ENCODE measurements around the gene RNF121.
A peak's percentile ranks its signal among the peaks of the same experiment; 100 is the strongest.

RNF121 gene

GRCh38 chr11:72012897-72013721 lies 84.3 kb downstream of the RNF121 start:
- Mint-ChIP-seq H3K27me3 (no peaks in the 10 kb centered on the region), H3K27ac (no peak overlapping the region), H3K9me3 (ENCODE audit: low read depth) (no peaks in the 10 kb centered on the region), H3K4me3 (no peak overlapping the region), H3K4me1 (ENCODE audit: low read depth) (no peaks in the 10 kb centered on the region), H3K36me3 (peaks cover 2% of the 10 kb centered on the region)

DNA sequence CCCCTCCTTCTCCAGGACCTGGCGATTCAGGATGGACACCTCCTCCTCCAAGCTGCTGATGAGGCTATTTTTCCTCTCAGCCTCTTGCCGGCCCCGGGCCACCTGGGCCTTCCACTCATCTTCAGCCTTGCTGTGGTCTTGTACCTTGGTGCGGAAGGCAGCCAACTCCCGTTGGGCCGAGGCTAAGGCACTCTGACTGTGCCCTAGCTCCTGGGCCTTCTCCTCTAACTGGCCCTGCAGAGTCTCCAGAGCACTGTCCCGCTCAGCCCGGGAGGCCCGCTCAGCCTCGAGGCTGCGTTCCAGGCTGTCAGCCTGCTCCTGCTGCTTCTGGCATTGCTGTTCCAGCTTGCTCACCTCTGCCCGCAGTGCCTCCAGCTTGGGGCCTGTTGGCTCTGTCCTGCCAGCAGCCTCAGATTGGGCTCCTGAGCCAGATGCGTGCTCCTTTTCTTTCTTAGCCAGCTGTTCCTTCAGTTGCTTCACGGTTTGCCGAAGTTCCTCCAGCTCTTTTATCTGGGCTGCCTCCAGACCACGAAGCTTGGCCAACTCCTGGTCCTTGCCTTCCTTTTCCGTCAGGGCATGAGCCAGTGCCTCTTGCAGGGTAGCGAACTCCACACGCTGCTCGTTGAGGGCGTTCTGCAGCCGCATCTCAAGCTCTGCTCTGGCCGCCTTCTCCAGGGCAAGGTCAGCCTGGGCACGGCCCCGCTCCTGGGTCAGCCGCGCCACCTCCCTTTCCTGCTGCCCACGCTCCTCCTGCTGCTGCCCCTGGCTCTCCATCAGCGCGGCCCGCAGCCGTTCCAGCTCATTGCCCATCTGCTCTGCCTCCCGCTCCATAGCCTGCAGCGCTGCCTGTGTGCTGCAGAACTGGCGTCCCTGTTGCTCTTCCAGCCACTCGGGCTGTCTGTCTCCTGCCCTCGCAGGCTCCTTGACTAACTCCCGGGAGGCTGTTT lies 85.2 kb downstream of the RNF121 start:
- Mint-ChIP-seq H3K4me1 (ENCODE audit: low read depth) (no peaks in the 10 kb centered on the region), H3K27me3 (no peaks in the 10 kb centered on the region), H3K36me3 (no peaks in the 10 kb centered on the region), H3K9me3 (ENCODE audit: low read depth) (no peaks in the 10 kb centered on the region), H3K4me3 (no peak overlapping the region), H3K27ac (peak overlapping the region; percentile 37)

DNA sequence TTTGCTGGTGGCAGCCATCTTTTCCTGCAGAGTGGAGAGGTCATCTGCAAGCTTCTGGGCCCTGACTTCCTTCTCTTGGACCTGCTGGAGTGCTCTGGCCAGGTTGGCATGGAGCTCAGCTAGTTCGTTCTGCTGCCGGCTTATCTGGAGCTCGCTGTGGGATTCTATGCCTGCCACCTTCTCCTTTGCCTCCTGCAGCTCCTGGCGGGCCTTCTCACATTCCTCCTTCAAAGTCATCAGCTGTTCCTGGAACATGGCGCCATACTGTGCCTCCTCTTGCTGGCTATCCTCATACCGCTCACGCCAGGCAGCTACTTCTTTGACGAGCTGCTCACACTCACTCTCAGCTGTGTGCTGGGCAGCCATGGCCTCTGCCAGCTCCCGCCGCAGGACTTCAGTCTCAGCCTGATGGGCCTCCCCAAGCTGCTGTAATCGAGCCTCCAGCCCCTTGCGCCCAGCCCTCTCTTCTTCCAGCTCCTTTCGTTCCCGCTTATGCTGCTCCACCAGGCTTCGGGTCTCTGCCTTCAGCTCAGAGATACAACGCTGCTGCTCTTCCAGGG lies 86.0 kb downstream of the RNF121 start:
- Mint-ChIP-seq H3K4me3 (no peak overlapping the region), H3K4me1 (ENCODE audit: low read depth) (no peaks in the 10 kb centered on the region), H3K27ac (peak overlapping the region; percentile 37), H3K36me3 (no peaks in the 10 kb centered on the region), H3K9me3 (ENCODE audit: low read depth) (no peaks in the 10 kb centered on the region), H3K27me3 (no peaks in the 10 kb centered on the region)

DNA sequence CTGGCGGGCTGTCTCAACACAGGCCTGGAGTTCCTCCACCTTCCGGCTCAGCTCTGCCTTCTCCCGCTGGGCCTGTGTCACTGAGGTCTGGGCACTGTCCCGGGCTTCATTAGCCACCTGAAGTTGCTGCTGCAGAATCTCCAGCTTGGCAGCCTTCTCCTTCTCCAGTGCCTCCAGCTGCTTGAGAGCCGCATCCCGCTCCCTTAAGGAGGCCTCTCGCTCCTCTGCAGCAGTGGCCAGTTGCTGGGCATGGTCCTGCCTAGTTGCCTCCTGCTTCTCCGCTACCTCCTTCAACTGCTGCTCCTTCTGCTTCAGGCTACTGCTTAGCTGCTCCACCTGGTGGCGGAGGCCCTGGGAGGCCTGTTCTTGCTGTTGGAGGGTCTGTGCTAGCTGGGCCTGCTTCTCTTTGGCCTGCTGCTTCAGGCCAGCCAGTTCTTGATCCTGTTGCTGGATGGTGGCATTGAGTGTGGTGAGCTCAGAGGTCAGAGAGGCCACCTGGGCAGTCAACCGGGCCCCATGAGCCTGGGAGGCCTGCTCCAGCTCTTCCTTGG lies 86.7 kb downstream of the RNF121 start:
- H3K4me1 Mint-ChIP-seq (ENCODE audit: low read depth): no peaks in the 10 kb centered on the region
- peaks cover 4% of the 10 kb centered on the region for H3K36me3 Mint-ChIP-seq
- H3K27me3 Mint-ChIP-seq: no peaks in the 10 kb centered on the region
- H3K27ac Mint-ChIP-seq: no peak overlapping the region
- no peak overlapping the region for H3K4me3 Mint-ChIP-seq
- H3K9me3 Mint-ChIP-seq (ENCODE audit: low read depth): no peaks in the 10 kb centered on the region

- Mint-ChIP-seq H3K4me3 (no peak overlapping the region), H3K36me3 (peaks cover 4% of the 10 kb centered on the region), H3K27me3 (no peaks in the 10 kb centered on the region), H3K27ac (no peak overlapping the region), H3K4me1 (ENCODE audit: low read depth) (no peaks in the 10 kb centered on the region), H3K9me3 (ENCODE audit: low read depth) (no peaks in the 10 kb centered on the region)
Measured at GRCh38 chr11:72018171-72018570, 89.3 kb downstream of the RNF121 start.

GRCh38 chr11:72023335-72023734 lies 94.5 kb downstream of the RNF121 start:
- H3K27ac Mint-ChIP-seq: peak overlapping the region; percentile 22

DNA sequence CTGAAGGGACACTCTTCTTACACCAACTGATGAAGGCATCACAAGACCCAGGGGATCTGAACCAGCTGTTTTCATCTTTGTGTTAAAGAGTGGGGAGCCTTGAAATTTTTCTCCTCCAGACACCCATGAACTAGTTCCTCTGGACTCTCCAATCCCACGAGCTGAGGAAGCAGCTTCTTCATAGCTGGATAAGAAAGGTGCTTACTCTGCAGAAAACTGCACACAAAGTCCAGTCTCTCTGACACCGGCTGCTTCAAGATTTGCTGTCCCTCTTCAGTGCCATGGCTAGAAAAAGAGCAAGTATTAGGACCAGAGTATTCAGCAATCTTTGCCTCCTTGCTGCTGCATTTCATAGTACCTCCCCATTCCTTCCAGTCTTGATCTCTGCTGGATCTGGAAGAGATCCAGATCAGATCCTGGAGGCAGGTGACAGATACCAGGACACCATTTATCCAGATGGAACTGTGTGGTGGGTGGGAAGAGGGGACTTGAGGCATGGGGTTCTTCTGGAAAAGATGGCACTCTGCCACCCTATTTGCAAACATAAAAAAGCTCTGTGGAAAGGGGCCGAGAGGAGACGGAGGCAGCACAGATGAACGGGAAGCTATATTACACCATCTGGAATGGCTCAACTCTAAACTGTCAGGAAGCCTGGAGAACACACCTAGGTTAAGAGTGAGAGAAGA lies 95.4 kb downstream of the RNF121 start:
- peaks cover 7% of the 10 kb centered on the region for H3K36me3 Mint-ChIP-seq
- H3K4me1 Mint-ChIP-seq (ENCODE audit: low read depth): peaks cover 35% of the 10 kb centered on the region
- H3K27me3 Mint-ChIP-seq: no peaks in the 10 kb centered on the region
- no peaks in the 10 kb centered on the region for H3K9me3 Mint-ChIP-seq (ENCODE audit: low read depth)
- no peak overlapping the region for H3K4me3 Mint-ChIP-seq
- no peak overlapping the region for H3K27ac Mint-ChIP-seq

More at GRCh38 chr11:72023335-72023734, 94.5 kb downstream of the RNF121 start:
- Mint-ChIP-seq H3K36me3 (peaks cover 7% of the 10 kb centered on the region), H3K9me3 (ENCODE audit: low read depth) (no peaks in the 10 kb centered on the region), H3K4me1 (ENCODE audit: low read depth) (peaks cover 28% of the 10 kb centered on the region), H3K27me3 (no peaks in the 10 kb centered on the region), H3K4me3 (no peak overlapping the region)

DNA sequence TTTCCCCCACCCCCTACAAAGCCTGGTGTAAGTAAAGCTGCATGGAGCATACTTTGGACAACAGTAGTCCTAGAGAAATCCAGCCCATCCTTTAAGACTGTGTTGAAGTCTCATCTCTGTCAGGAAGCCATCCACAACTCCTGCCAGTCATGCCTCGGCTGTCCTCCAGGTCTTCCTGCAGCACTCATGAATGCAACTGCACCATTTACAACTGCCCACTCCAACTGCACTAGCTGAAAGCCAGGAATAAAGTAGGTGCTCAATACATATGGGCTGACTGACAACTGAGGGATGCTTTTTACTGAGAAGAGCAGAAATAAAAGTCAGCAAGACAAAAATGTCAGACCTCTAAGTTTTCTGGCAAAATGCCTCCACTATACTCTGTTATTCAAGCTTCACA lies 97.2 kb downstream of the RNF121 start:
- no peak overlapping the region for H3K4me3 Mint-ChIP-seq
- peaks cover 50% of the 10 kb centered on the region for H3K4me1 Mint-ChIP-seq (ENCODE audit: low read depth)
- peak overlapping the region; percentile 64 for H3K27ac Mint-ChIP-seq
- no peaks in the 10 kb centered on the region for H3K27me3 Mint-ChIP-seq
- H3K9me3 Mint-ChIP-seq (ENCODE audit: low read depth): no peaks in the 10 kb centered on the region
- H3K36me3 Mint-ChIP-seq: peaks cover 3% of the 10 kb centered on the region

- H3K27ac Mint-ChIP-seq: peak overlapping the region; percentile 77
- no peaks in the 10 kb centered on the region for H3K27me3 Mint-ChIP-seq
- H3K36me3 Mint-ChIP-seq: peaks cover 3% of the 10 kb centered on the region
- H3K9me3 Mint-ChIP-seq (ENCODE audit: low read depth): no peaks in the 10 kb centered on the region
- H3K4me1 Mint-ChIP-seq (ENCODE audit: low read depth): peaks cover 59% of the 10 kb centered on the region
- no peak overlapping the region for H3K4me3 Mint-ChIP-seq
Measured at GRCh38 chr11:72030472-72031045, 101.7 kb downstream of the RNF121 start.

GRCh38 chr11:72036687-72037086 lies 107.8 kb downstream of the RNF121 start:
- no peaks in the 10 kb centered on the region for H3K27me3 Mint-ChIP-seq
- peak overlapping the region; percentile 76 for H3K27ac Mint-ChIP-seq
- H3K36me3 Mint-ChIP-seq: peaks cover 2% of the 10 kb centered on the region
- H3K9me3 Mint-ChIP-seq (ENCODE audit: low read depth): no peaks in the 10 kb centered on the region
- peaks cover 36% of the 10 kb centered on the region for H3K4me1 Mint-ChIP-seq (ENCODE audit: low read depth)
- H3K4me3 Mint-ChIP-seq: peak overlapping the region; percentile 8

DNA sequence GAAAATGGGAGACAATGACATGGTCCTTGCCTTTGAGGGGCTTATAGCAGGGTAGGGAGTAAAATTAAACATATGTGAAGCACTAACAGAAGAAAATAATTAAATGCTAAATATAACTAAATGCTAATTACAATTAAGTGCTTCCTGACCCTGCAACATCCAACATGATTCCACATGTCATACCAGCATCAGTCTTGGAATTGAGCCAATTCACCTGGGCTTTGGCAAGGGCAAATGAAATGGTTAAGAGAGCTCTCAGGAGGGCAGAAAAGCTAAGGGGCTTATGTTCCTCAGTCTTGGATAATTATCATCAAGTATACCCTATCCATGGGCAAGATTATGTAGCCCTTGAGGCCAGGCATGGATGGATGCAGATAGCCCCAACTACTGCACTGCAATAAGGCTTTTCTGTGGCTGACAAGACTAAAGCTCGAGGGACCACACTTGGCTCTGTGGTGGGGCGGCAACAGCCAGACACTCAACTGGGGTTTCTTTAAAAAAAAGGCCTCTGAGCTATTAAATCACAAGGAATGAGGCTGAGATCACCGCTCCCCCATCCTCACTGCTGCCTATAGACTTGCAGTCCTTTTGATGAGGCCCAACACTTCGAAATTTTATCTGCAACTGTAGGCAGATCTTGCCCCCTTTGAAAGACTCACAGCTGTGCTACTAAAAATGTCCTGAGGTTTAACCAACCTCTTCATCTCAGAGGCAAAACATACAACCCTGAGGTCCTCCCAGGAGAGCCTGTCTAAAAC lies 108.9 kb downstream of the RNF121 start:
- Mint-ChIP-seq H3K9me3 (ENCODE audit: low read depth) (no peaks in the 10 kb centered on the region), H3K4me1 (ENCODE audit: low read depth) (peaks cover 42% of the 10 kb centered on the region), H3K27me3 (no peaks in the 10 kb centered on the region), H3K36me3 (peaks cover 2% of the 10 kb centered on the region), H3K4me3 (peak overlapping the region; percentile 8), H3K27ac (no peak overlapping the region)

DNA sequence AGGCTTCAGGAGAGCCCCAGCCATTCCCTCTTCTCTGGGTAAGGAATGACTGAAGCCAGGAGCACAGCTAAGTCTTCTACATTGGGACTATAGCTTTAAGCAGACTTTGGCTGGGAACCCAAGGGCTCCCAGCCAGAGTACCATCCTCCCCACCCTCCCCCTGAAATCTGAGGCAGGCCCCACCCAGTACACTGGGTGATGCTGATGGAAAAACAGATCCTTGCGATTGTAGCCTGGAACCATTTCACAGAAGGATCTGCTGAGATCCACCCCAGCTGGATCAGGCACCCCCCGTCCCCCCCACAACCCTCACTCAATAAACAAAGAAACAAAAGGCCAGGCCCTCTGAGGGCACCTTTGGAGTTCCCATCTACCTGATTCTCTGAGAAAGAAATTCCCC lies 109.6 kb downstream of the RNF121 start:
- H3K4me1 Mint-ChIP-seq (ENCODE audit: low read depth): peaks cover 46% of the 10 kb centered on the region
- H3K4me3 Mint-ChIP-seq: no peak overlapping the region
- H3K9me3 Mint-ChIP-seq (ENCODE audit: low read depth): no peaks in the 10 kb centered on the region

DNA sequence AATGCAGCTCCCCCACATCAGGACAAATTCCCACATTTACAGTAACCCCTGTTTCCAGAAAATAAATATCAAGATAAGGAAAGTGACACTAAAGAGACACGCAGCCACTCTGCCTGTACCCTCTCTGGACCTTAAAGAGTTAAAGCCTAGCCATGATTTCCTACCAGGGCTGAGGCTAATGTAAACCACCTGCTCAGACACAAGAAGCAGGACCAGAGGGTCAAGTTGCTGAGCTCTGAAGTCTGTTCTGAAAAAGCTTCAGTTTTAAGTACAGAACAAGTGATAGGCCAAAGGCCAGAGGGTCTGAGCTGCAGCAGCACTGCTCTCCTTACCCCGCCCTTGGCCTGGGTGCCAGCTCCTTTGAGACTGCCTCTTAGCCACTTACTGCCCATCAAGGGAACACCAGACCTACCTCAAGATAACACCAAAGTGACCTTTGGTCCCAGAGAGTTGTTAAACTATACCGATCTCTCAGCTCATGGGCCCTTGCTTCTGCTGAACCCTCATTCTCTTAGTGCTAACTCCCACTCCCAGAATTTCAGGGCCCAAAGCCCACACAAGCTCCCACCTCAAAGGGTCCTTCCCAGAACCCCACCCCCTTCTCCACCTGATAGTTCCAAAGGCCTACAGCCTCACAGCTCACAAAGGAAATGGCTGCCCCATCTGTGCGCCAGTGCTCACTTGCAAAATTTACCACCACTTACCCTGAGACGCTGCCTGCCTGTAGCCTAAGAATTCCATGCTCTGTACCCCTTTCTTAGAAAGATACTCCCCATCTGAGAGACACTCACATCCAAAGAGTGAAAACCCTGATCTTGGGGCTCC lies 110.4 kb downstream of the RNF121 start:
- H3K27ac Mint-ChIP-seq: no peak overlapping the region
- no peaks in the 10 kb centered on the region for H3K27me3 Mint-ChIP-seq
- peaks cover 49% of the 10 kb centered on the region for H3K4me1 Mint-ChIP-seq (ENCODE audit: low read depth)
- H3K9me3 Mint-ChIP-seq (ENCODE audit: low read depth): no peaks in the 10 kb centered on the region
- H3K4me3 Mint-ChIP-seq: no peak overlapping the region
- peaks cover 2% of the 10 kb centered on the region for H3K36me3 Mint-ChIP-seq

More for the DNA sequence above, 109.6 kb downstream of the RNF121 start:
- Mint-ChIP-seq H3K27ac (no peak overlapping the region), H3K27me3 (no peaks in the 10 kb centered on the region), H3K36me3 (peaks cover 2% of the 10 kb centered on the region)
